Endothelial cell (in vitro differentiated cells): ENCODE measurements around the gene UBE2E1. TPM values are rescaled to one million over a fixed set of nuclear protein-coding genes. Genes with fewer than 3 reads are reported as not detected.

Experiments used
- DNase-seq: peaks from one replicate; pipeline ENCODE4 v3.0.0; 2021; ENCODE audit warnings: low spot score
- H3K27ac Mint-ChIP-seq: one replicate; pipeline ENCODE4 v1.8.0; 2021; ENCODE audit warnings: mixed read lengths, inconsistent platforms; ENCODE audit not compliant: unreplicated experiment
- H3K27me3 Mint-ChIP-seq: one replicate; pipeline ENCODE4 v1.8.0; 2021; ENCODE audit warnings: mild to moderate bottlenecking, moderate library complexity, mixed read lengths, inconsistent platforms; ENCODE audit not compliant: unreplicated experiment
- H3K36me3 Mint-ChIP-seq: one replicate; pipeline ENCODE4 v1.8.0; 2021; ENCODE audit warnings: mild to moderate bottlenecking, low read depth, mixed read lengths, inconsistent platforms; ENCODE audit not compliant: unreplicated experiment
- H3K4me1 Mint-ChIP-seq: one replicate; pipeline ENCODE4 v1.8.0; 2021; ENCODE audit warnings: mild to moderate bottlenecking, mixed read lengths, inconsistent platforms; ENCODE audit not compliant: unreplicated experiment
- H3K4me3 Mint-ChIP-seq: one replicate; pipeline ENCODE4 v1.8.0; 2021; ENCODE audit warnings: mild to moderate bottlenecking, mixed read lengths, inconsistent platforms; ENCODE audit not compliant: unreplicated experiment
- H3K9me3 Mint-ChIP-seq: one replicate; pipeline ENCODE4 v1.8.0; 2021; ENCODE audit warnings: mixed read lengths, inconsistent platforms; ENCODE audit not compliant: unreplicated experiment
- CTCF ChIP-seq: fragments of 200-600 bp; sonication (generic); IDR thresholded peaks from one replicate; pipeline ENCODE4 v1.5.0; 2021; ENCODE audit warnings: antibody characterized with exemption; ENCODE audit not compliant: unreplicated experiment
- long read RNA-seq: library from polyadenylated mRNA; unstranded; transcript quantifications from one replicate; pipeline ENCODE4 v2.0.0, GENCODE V29; 2020; ENCODE audit not compliant: unreplicated experiment
- total RNA-seq: library from RNA; stranded (reverse); fragmentation: NEBNext Ultra II Directional; extraction: Animal tissue kit (Norgen Biotek cat#: 25700); gene quantifications from one replicate; pipeline ENCODE4 v1.2.1, GENCODE V29; 2021; ENCODE audit not compliant: unreplicated experiment

UBE2E1 gene
- 129 TPM for total RNA-seq
- long read RNA-seq = 0 reads

GRCh38 chr3:23805633-23806533, at the start of gene UBE2E1:
UBE2E1 (plus strand) TSS chr3:23805955; CDS start chr3:23807270, 1,315 bp downstream.
- TF ChIP-seq CTCF = no peak
- Mint-ChIP-seq H3K9me3 (no peaks in the 10 kb centered on the region), H3K27ac (peak within 1 kb of the TSS; percentile 92), H3K4me1 (peaks cover 36% of the 10 kb centered on the region), H3K27me3 (peaks cover 11% of the 10 kb centered on the region), H3K4me3 (peak within 1 kb of the TSS; percentile 98), H3K36me3 (peaks cover 18% of the 10 kb centered on the region)
- peak; percentile 56 for DNase-seq

- peaks cover 1% of the 10 kb centered on the region for H3K27me3 Mint-ChIP-seq
- H3K36me3 Mint-ChIP-seq = no peaks in the 10 kb centered on the region
- DNase-seq = no peak
- no peaks in the 10 kb centered on the region for H3K9me3 Mint-ChIP-seq
- no peak for TF ChIP-seq CTCF
- no peak overlapping the region for H3K27ac Mint-ChIP-seq
- H3K4me1 Mint-ChIP-seq = peaks cover 21% of the 10 kb centered on the region
- H3K4me3 Mint-ChIP-seq = no peak overlapping the region
Measured at GRCh38 chr3:23756206-23756840, 49.4 kb upstream of the UBE2E1 start.

GRCh38 chr3:23758253-23758838, 47.4 kb upstream of the UBE2E1 start:
- H3K27me3 Mint-ChIP-seq = no peaks in the 10 kb centered on the region
- no peak for DNase-seq
- H3K4me1 Mint-ChIP-seq = peaks cover 22% of the 10 kb centered on the region
- H3K4me3 Mint-ChIP-seq = no peak overlapping the region
- H3K27ac Mint-ChIP-seq = no peak overlapping the region
- no peak for TF ChIP-seq CTCF
- H3K9me3 Mint-ChIP-seq = no peaks in the 10 kb centered on the region
- no peaks in the 10 kb centered on the region for H3K36me3 Mint-ChIP-seq

GRCh38 chr3:23760325-23760724, 45.4 kb upstream of the UBE2E1 start:
- Mint-ChIP-seq H3K9me3 (no peaks in the 10 kb centered on the region), H3K4me1 (peaks cover 22% of the 10 kb centered on the region), H3K36me3 (no peaks in the 10 kb centered on the region), H3K27me3 (no peaks in the 10 kb centered on the region), H3K27ac (no peak overlapping the region), H3K4me3 (no peak overlapping the region)
- DNase-seq = no peak
- no peak for TF ChIP-seq CTCF
